ENCODE results near the gene ELAC1. TPM values are rescaled to one million over a fixed set of nuclear protein-coding genes. Genes with fewer than 3 reads are reported as not detected.

ELAC1 gene
- total and polyA plus RNA-seq, 8 donors = 5.2 to 13.9 (median 11.8) TPM

DNA sequence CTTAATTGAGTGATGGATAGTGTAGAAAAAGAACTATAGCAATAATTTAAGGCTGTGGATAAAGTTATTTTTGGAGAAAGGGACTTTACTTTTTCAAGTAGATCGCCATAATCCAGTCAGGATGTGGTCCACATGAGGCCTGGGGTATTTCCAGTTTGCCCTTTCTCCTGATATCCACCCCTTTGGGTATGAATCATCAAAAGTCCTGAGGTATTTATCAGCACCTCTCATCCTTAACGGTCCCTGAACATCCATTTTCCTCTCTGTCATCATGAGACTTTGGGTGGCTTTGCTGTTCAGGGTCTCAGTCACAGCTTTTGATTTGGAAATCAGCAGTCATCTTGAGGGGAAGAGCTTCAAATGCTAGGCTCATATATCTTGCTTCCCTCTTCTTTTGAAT is 39.3 kb upstream of the ELAC1 start:
- intact Hi-C loops (cut with DNase I) = no loop called here
- Histone ChIP-seq H3K4me3 (no peak overlapping the region), H3K27me3 (no peaks in the 10 kb centered on the region), H3K27ac (no peak overlapping the region), H3K36me3 (peaks cover 0 to 83% of the 10 kb centered on the region in 2 donors), H3K4me1 (no peaks in the 10 kb centered on the region), H3K9me3 (peaks cover 0 to 8% of the 10 kb centered on the region in 2 donors)
- DNase-seq (no peak), ATAC-seq (no peak)
- TF ChIP-seq, protein P1, sequence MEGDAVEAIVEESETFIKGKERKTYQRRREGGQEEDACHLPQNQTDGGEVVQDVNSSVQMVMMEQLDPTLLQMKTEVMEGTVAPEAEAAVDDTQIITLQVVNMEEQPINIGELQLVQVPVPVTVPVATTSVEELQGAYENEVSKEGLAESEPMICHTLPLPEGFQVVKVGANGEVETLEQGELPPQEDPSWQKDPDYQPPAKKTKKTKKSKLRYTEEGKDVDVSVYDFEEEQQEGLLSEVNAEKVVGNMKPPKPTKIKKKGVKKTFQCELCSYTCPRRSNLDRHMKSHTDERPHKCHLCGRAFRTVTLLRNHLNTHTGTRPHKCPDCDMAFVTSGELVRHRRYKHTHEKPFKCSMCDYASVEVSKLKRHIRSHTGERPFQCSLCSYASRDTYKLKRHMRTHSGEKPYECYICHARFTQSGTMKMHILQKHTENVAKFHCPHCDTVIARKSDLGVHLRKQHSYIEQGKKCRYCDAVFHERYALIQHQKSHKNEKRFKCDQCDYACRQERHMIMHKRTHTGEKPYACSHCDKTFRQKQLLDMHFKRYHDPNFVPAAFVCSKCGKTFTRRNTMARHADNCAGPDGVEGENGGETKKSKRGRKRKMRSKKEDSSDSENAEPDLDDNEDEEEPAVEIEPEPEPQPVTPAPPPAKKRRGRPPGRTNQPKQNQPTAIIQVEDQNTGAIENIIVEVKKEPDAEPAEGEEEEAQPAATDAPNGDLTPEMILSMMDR (IDR thresholded peaks at IDR 0.05) = no peak

DNA sequence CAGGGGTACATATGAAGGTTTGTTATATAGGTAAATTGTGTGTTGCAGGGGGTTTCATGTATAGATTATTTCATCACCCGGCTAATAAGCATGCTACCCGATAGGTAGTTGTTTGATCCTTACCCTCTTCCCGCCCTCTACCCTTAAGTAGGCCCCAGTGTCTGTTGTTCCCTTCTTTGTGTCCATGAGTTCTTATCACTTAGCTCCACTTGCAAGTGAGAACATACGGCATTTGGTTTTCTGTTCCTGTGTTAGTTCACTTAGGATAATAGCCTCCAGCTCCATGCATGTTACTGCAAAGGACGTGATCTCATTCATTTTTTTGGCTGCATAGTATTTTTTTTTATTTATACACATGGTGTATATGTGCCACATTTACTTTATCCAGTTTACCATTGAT is 34.2 kb upstream of the ELAC1 start:
- Histone ChIP-seq H3K4me1 (no peaks in the 10 kb centered on the region), H3K9me3 (no peaks in the 10 kb centered on the region), H3K36me3 (peaks cover 0 to 59% of the 10 kb centered on the region in 2 donors), H3K27ac (no peak overlapping the region), H3K4me3 (no peak overlapping the region), H3K27me3 (no peaks in the 10 kb centered on the region)
- DNase-seq (no peak), ATAC-seq (no peak)
- intact Hi-C loops (cut with DNase I) = no loop called here
- TF ChIP-seq, protein P1 (IDR thresholded peaks at IDR 0.05) = no peak

DNA sequence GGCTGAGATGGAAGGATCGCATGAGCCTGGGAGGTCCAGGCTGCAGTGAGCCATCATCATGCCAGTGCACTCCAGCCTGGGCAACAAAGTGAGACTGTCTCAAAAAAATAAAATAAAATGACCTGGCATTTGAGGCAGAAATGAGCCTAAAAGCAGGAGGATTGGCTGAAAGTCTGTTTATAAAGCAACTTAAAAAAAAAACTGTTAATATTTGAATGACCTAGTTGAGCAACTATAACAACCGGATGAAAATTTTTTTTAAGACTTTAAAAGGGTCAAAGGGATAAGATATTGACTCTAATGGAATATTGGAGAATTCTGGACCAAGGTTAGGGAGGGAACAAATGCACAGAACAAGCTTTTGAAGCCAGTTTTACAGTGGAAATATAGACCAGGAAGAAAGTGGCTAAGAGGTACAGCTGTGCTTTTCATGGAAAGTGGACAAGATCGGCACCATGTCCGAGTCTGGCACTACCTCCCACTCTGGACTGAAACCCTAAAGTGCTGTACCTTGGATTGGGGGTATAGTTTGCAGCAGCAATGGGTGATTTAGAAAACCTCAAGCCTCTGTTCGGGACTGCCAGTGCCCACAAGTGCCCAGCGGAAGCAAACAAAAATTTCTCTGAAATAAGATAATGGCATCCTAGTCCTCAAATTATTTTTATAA is 33.2 kb upstream of the ELAC1 start:
- TF ChIP-seq, protein P1 (IDR thresholded peaks at IDR 0.05) = no peak
- ATAC-seq (no peak), DNase-seq (no peak)
- Histone ChIP-seq H3K27ac (no peak overlapping the region), H3K36me3 (peaks cover 0 to 50% of the 10 kb centered on the region in 2 donors), H3K27me3 (no peaks in the 10 kb centered on the region), H3K4me3 (no peak overlapping the region), H3K9me3 (no peaks in the 10 kb centered on the region), H3K4me1 (no peaks in the 10 kb centered on the region)
- intact Hi-C loops (cut with DNase I) = no loop called here

DNA sequence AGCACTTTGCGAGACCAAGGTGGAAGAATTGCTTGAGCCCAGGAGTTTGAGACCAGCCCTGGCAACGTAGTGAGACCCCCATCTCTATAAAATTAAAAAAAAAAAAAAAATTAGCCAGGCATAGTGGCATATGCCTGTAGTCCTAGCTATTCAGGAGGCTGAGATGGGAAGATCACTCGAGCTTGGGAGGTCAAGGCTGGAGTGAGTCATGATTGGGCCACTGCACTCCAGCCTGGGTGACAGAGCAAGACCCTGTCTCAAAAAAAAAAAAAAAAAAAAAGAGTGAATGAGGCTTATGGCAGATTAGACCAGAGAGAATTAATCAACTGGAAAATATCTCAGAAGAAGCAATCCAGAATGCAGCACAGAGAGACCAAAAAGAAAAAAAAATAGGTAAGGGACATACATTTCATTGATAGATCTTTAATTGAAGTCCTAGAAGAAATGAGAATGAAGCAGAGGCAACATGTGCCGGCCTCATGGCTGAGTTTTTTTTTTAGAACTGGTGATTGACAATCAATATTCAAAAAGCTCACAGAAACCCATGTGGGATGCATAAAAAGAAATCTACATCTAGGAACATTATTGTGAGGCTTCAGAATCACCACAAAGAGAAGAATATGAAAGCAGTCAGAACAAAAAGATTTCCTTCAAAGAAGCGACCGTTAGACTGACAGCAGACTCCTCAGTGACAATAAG is 32.2 kb upstream of the ELAC1 start:
- TF ChIP-seq, protein P1 (IDR thresholded peaks at IDR 0.05) = no peak
- DNase-seq (no peak), ATAC-seq (no peak)
- Histone ChIP-seq H3K4me1 (no peaks in the 10 kb centered on the region), H3K9me3 (no peaks in the 10 kb centered on the region), H3K4me3 (no peak overlapping the region), H3K27ac (no peak overlapping the region), H3K27me3 (no peaks in the 10 kb centered on the region), H3K36me3 (peaks cover 0 to 50% of the 10 kb centered on the region in 2 donors)
- intact Hi-C loops (cut with DNase I) = no loop called here

DNA sequence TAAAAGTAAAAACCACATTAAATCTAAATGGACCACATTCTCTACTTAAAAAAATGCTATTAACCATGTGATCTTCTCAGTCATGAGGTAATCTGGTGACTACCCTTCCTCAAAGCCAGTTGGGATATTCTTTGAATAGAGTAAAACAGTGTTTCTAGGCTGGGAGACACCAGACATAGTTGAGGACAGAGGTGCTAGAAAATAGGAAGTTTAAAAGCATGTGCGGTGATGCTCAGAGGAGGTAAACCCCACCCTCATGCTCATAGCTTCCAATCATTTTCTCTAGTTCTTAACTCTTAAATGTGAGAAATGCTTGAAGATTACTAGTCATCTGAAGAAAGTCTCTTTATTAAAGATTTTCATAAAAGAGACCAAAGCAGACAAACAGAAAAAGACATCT is 30.7 kb upstream of the ELAC1 start:
- DNase-seq = no peak
- no peak for ATAC-seq
- TF ChIP-seq, protein P1 (IDR thresholded peaks at IDR 0.05) = no peak
- H3K27ac ChIP-seq = no peak overlapping the region
- no peak overlapping the region for H3K4me3 ChIP-seq
- no peaks in the 10 kb centered on the region for H3K27me3 ChIP-seq
- H3K36me3 ChIP-seq = peaks cover 0 to 55% of the 10 kb centered on the region in 2 donors
- H3K4me1 ChIP-seq = no peaks in the 10 kb centered on the region
- H3K9me3 ChIP-seq = no peaks in the 10 kb centered on the region
- intact Hi-C loops (cut with DNase I) = no loop called here
